ENCODE data around the gene POLN. TPM values are rescaled to one million over a fixed set of nuclear protein-coding genes. Genes with fewer than 3 reads are reported as not detected.

The POLN gene
- total RNA-seq, 1 experiment from 2014 or later, result 2.4 TPM

- H3K4me3 ChIP-seq (ENCODE audit: insufficient read depth, low read depth, low read length), result no peak overlapping the region
- no peaks in the 10 kb centered on the region for H3K36me3 ChIP-seq (replicated peaks; ENCODE audit: control insufficient read depth, insufficient read depth, low read length)
- H3K27me3 ChIP-seq (ENCODE audit: control insufficient read depth, insufficient read depth, low read length), result no peaks in the 10 kb centered on the region
- no peak for DNase-seq
Observed at GRCh38 chr4:2270341-2271165, 28.6 kb upstream of the POLN start.

GRCh38 chr4:2269618-2270163 is 27.8 kb upstream of the POLN start:
- Histone ChIP-seq H3K27me3 (ENCODE audit: control insufficient read depth, insufficient read depth, low read length) (no peaks in the 10 kb centered on the region), H3K36me3 (replicated peaks; ENCODE audit: control insufficient read depth, insufficient read depth, low read length) (no peaks in the 10 kb centered on the region), H3K4me3 (ENCODE audit: insufficient read depth, low read depth, low read length) (no peak overlapping the region)
- no peak for DNase-seq

- H3K27me3 ChIP-seq (ENCODE audit: control insufficient read depth, insufficient read depth, low read length), result no peaks in the 10 kb centered on the region
- H3K36me3 ChIP-seq (replicated peaks; ENCODE audit: control insufficient read depth, insufficient read depth, low read length), result no peaks in the 10 kb centered on the region
- peak; percentile 83 for DNase-seq
- H3K4me3 ChIP-seq (ENCODE audit: insufficient read depth, low read depth, low read length), result no peak overlapping the region
Observed at GRCh38 chr4:2269206-2269531, 27.2 kb upstream of the POLN start.

- Histone ChIP-seq H3K27me3 (ENCODE audit: control insufficient read depth, insufficient read depth, low read length) (no peaks in the 10 kb centered on the region), H3K4me3 (ENCODE audit: insufficient read depth, low read depth, low read length) (no peak overlapping the region), H3K36me3 (replicated peaks; ENCODE audit: control insufficient read depth, insufficient read depth, low read length) (no peaks in the 10 kb centered on the region)
- no peak for DNase-seq
Observed at GRCh38 chr4:2268357-2269205, 26.7 kb upstream of the POLN start.

- no peak for DNase-seq
- H3K4me3 ChIP-seq (ENCODE audit: insufficient read depth, low read depth, low read length), result no peak overlapping the region
- peaks cover 3% of the 10 kb centered on the region; the same call in 1 of the 2 replicates for H3K27me3 ChIP-seq (ENCODE audit: control insufficient read depth, insufficient read depth, low read length)
- H3K36me3 ChIP-seq (replicated peaks; ENCODE audit: control insufficient read depth, insufficient read depth, low read length), result no peaks in the 10 kb centered on the region
Observed at GRCh38 chr4:2267841-2268240, 25.9 kb upstream of the POLN start.

GRCh38 chr4:2267320-2267811 is 25.4 kb upstream of the POLN start:
- no peak for DNase-seq
- H3K27me3 ChIP-seq (ENCODE audit: control insufficient read depth, insufficient read depth, low read length), result peaks cover 3% of the 10 kb centered on the region; the same call in 1 of the 2 replicates
- H3K36me3 ChIP-seq (replicated peaks; ENCODE audit: control insufficient read depth, insufficient read depth, low read length), result no peaks in the 10 kb centered on the region
- H3K4me3 ChIP-seq (ENCODE audit: insufficient read depth, low read depth, low read length), result no peak overlapping the region

GRCh38 chr4:2266821-2267220 is 24.9 kb upstream of the POLN start:
- Histone ChIP-seq H3K4me3 (ENCODE audit: insufficient read depth, low read depth, low read length) (no peak overlapping the region), H3K36me3 (replicated peaks; ENCODE audit: control insufficient read depth, insufficient read depth, low read length) (no peaks in the 10 kb centered on the region), H3K27me3 (ENCODE audit: control insufficient read depth, insufficient read depth, low read length) (peaks cover 3% of the 10 kb centered on the region; the same call in 1 of the 2 replicates)
- no peak for DNase-seq

GRCh38 chr4:2266181-2266580 is 24.3 kb upstream of the POLN start:
- no peaks in the 10 kb centered on the region for H3K36me3 ChIP-seq (replicated peaks; ENCODE audit: control insufficient read depth, insufficient read depth, low read length)
- H3K4me3 ChIP-seq (ENCODE audit: insufficient read depth, low read depth, low read length), result no peak overlapping the region
- H3K27me3 ChIP-seq (ENCODE audit: control insufficient read depth, insufficient read depth, low read length), result peaks cover 3% of the 10 kb centered on the region; the same call in 1 of the 2 replicates
- no peak for DNase-seq

- H3K27me3 ChIP-seq (ENCODE audit: control insufficient read depth, insufficient read depth, low read length), result peaks cover 3% of the 10 kb centered on the region; the same call in 1 of the 2 replicates
- H3K36me3 ChIP-seq (replicated peaks; ENCODE audit: control insufficient read depth, insufficient read depth, low read length), result no peaks in the 10 kb centered on the region
- no peak overlapping the region for H3K4me3 ChIP-seq (ENCODE audit: insufficient read depth, low read depth, low read length)
- no peak for DNase-seq
Observed at GRCh38 chr4:2265113-2266110, 23.5 kb upstream of the POLN start.

GRCh38 chr4:2264481-2265041 is 22.6 kb upstream of the POLN start:
- H3K36me3 ChIP-seq (replicated peaks; ENCODE audit: control insufficient read depth, insufficient read depth, low read length), result no peaks in the 10 kb centered on the region
- no peak for DNase-seq
- no peak overlapping the region for H3K4me3 ChIP-seq (ENCODE audit: insufficient read depth, low read depth, low read length)
- peaks cover 3% of the 10 kb centered on the region; the same call in 1 of the 2 replicates for H3K27me3 ChIP-seq (ENCODE audit: control insufficient read depth, insufficient read depth, low read length)

- no peak for DNase-seq
- Histone ChIP-seq H3K27me3 (ENCODE audit: control insufficient read depth, insufficient read depth, low read length) (peaks cover 3% of the 10 kb centered on the region; the same call in 1 of the 2 replicates), H3K36me3 (replicated peaks; ENCODE audit: control insufficient read depth, insufficient read depth, low read length) (no peaks in the 10 kb centered on the region), H3K4me3 (ENCODE audit: insufficient read depth, low read depth, low read length) (no peak overlapping the region)
Observed at GRCh38 chr4:2263926-2264321, 22.0 kb upstream of the POLN start.

GRCh38 chr4:2262944-2263250 is 21.0 kb upstream of the POLN start:
- no peak for DNase-seq
- H3K27me3 ChIP-seq (ENCODE audit: control insufficient read depth, insufficient read depth, low read length), result peaks cover 3% of the 10 kb centered on the region; the same call in 1 of the 2 replicates
- H3K4me3 ChIP-seq (ENCODE audit: insufficient read depth, low read depth, low read length), result peak overlapping the region; percentile 66
- no peaks in the 10 kb centered on the region for H3K36me3 ChIP-seq (replicated peaks; ENCODE audit: control insufficient read depth, insufficient read depth, low read length)

- peak overlapping the region; percentile 66 for H3K4me3 ChIP-seq (ENCODE audit: insufficient read depth, low read depth, low read length)
- H3K36me3 ChIP-seq (replicated peaks; ENCODE audit: control insufficient read depth, insufficient read depth, low read length), result no peaks in the 10 kb centered on the region
- H3K27me3 ChIP-seq (ENCODE audit: control insufficient read depth, insufficient read depth, low read length), result peaks cover 3% of the 10 kb centered on the region; the same call in 1 of the 2 replicates
- DNase-seq, result peak; percentile 100
Observed at GRCh38 chr4:2262145-2262943, 20.4 kb upstream of the POLN start.

Data from H7 (cell line).